Keratinocyte (primary cell): Measurements from ENCODE around the gene KLHL28. TPM values are rescaled to one million over a fixed set of nuclear protein-coding genes. Genes with fewer than 3 reads are reported as not detected.

Experiments used
- DNase-seq: peaks from one replicate; pipeline ENCODE4 v3.0.0-alpha.2; 2011; ENCODE audit warnings: low read depth, missing footprints, low spot score
- FAIRE-seq: peaks from 2 replicates; lab custom pipeline; 2011; peaks lifted over from hg19 to GRCh38; lab: Jason Lieb, UNC
- H2AFZ ChIP-seq: 2 replicates; pipeline ENCODE4 v1.6.0; 2012; ENCODE audit warnings: low read length, control low read depth, inconsistent platforms; ENCODE audit not compliant: control insufficient read depth
- H3K27ac ChIP-seq: 2 replicates; pipeline ENCODE4 v1.5.1; 2011; ENCODE audit warnings: low read length; ENCODE audit not compliant: control insufficient read depth, insufficient read depth
- H3K27me3 ChIP-seq: 3 replicates; pipeline ENCODE4 v1.6.0; 2011; ENCODE audit warnings: low read length; ENCODE audit not compliant: control insufficient read depth, insufficient read depth; ENCODE audit errors: extremely low read depth
- H3K36me3 ChIP-seq, 2 experiments: 2 replicates in 1 of 2; 3 replicates in 1 of 2; pipeline ENCODE4 v1.5.1; 2011; ENCODE audit warnings: low read length in 2 of 2, mild to moderate bottlenecking in 1 of 2; ENCODE audit not compliant: control insufficient read depth in 2 of 2, insufficient read depth in 2 of 2; ENCODE audit errors: extremely low read depth in 1 of 2
- H3K4me1 ChIP-seq: 3 replicates; pipeline ENCODE4 v1.5.1; 2011; ENCODE audit warnings: low read length; ENCODE audit not compliant: control insufficient read depth, insufficient read depth; ENCODE audit errors: extremely low read depth
- H3K4me2 ChIP-seq: 3 replicates; pipeline ENCODE4 v1.6.0; 2011; ENCODE audit warnings: low read depth, low read length; ENCODE audit not compliant: control insufficient read depth, insufficient read depth; ENCODE audit errors: extremely low read depth
- H3K4me3 ChIP-seq, 3 experiments: fragments of 200-600 bp in 1 of 3; sonication (generic) in 1 of 3; 2 replicates in 2 of 3; 3 replicates in 1 of 3; pipeline ENCODE4 v1.5.1; 2011 to 2016; ENCODE audit warnings: low read length in 3 of 3, mild to moderate bottlenecking in 3 of 3, control low read depth in 2 of 3, inconsistent platforms in 1 of 3, low read depth in 1 of 3, mixed read lengths in 1 of 3, mixed run types in 1 of 3, moderate library complexity in 1 of 3; ENCODE audit not compliant: control insufficient read depth in 2 of 3, insufficient read depth in 2 of 3; ENCODE audit errors: extremely low read depth in 1 of 3
- H3K79me2 ChIP-seq: 2 replicates; pipeline ENCODE4 v1.6.0; 2012; ENCODE audit warnings: low read length; ENCODE audit not compliant: control insufficient read depth, insufficient read depth
- H3K9ac ChIP-seq: 3 replicates; pipeline ENCODE4 v1.6.0; 2011; ENCODE audit warnings: low read length; ENCODE audit not compliant: control insufficient read depth, insufficient read depth; ENCODE audit errors: extremely low read depth
- H3K9me1 ChIP-seq: 3 replicates; pipeline ENCODE4 v1.6.0; 2011; ENCODE audit warnings: low read length; ENCODE audit not compliant: control insufficient read depth, insufficient read depth; ENCODE audit errors: extremely low read depth
- H3K9me3 ChIP-seq: 2 replicates; pipeline ENCODE4 v1.5.1; 2012; ENCODE audit warnings: low read depth, low read length; ENCODE audit not compliant: control insufficient read depth
- H4K20me1 ChIP-seq: 3 replicates; pipeline ENCODE4 v1.6.0; 2011; ENCODE audit warnings: low read length; ENCODE audit not compliant: control insufficient read depth, insufficient read depth; ENCODE audit errors: extremely low read depth
- CTCF ChIP-seq, 3 experiments: IDR thresholded peaks in 1 of 3; conservative IDR thresholded peaks in 1 of 3; optimal IDR thresholded peaks in 1 of 3; 2 replicates in 2 of 3; 3 replicates in 1 of 3; pipeline versions ENCODE3 to v1.5.1; 2011; ENCODE audit warnings: low read length in 3 of 3, mild to moderate bottlenecking in 3 of 3, moderate library complexity in 2 of 3, control low read depth in 1 of 3, inconsistent platforms in 1 of 3; ENCODE audit not compliant: insufficient read depth in 2 of 3; ENCODE audit errors: extremely low read depth in 1 of 3
- EZH2 ChIP-seq: IDR thresholded peaks from one replicate; pipeline ENCODE4 v1.6.1; 2012; ENCODE audit warnings: inconsistent platforms, mild to moderate bottlenecking, low read length, moderate library complexity
- dilution Hi-C: fragments of 300-500 bp; cut with MboI; formaldehyde crosslinking; loops from one replicate; pipeline ENCODE4 v1.7.0; 2020; ENCODE audit warnings: low sequenced_read_pairs; ENCODE audit not compliant: extremely low pct_ligation_motif_present
- polyA plus RNA-seq, 5 experiments: library from polyadenylated mRNA; depleted of rRNA in 3 of 5; stranded (reverse) in 3 of 5; stranded (forward) in 1 of 5; unstranded in 1 of 5; fragments of >200 nt; gene quantifications; 1 replicate in 1 of 5; 2 replicates in 3 of 5; 3 replicates in 1 of 5; pipeline versions ENCODE4 v1.2.1 to v1.2.3, GENCODE V29; 2011 to 2012; ENCODE audit warnings: missing spikeins in 2 of 5, low read depth in 1 of 5, low replicate concordance in 1 of 5

KLHL28 gene
- polyA plus RNA-seq, 1 donor (not counting 4 experiments of a cell fraction or from before 2014, with no cell fraction given) = 6.1 TPM

- H3K79me2 ChIP-seq = no peaks in the 10 kb centered on the region
- H3K27me3 ChIP-seq = no peaks in the 10 kb centered on the region
These were observed 26.9 kb upstream of the KLHL28 start for GRCh38 chr14:44988694-44989093.

GRCh38 chr14:44982594-44982993 lies 20.8 kb upstream of the KLHL28 start:
- H4K20me1 ChIP-seq = no peaks in the 10 kb centered on the region
- no peak for DNase-seq

More at GRCh38 chr14:44988694-44989093, 26.9 kb upstream of the KLHL28 start:
- Histone ChIP-seq H3K9me1 (no peaks in the 10 kb centered on the region), H3K36me3 (no peaks in the 10 kb centered on the region), H3K27ac (no peak overlapping the region), H3K4me2 (no peak overlapping the region), H3K9ac (no peak overlapping the region), H3K9me3 (no peaks in the 10 kb centered on the region), H4K20me1 (no peaks in the 10 kb centered on the region), H2AFZ (no peak overlapping the region), H3K4me1 (no peaks in the 10 kb centered on the region), H3K4me3 (no peak overlapping the region)
- no peak for FAIRE-seq
- no peak for TF ChIP-seq CTCF (optimal IDR thresholded peaks at IDR 0.05 in 1 of 3, IDR thresholded peaks at IDR 0.05 in 1 of 3, conservative IDR thresholded peaks at IDR 0.05 in 1 of 3; ENCODE audit: extremely low read depth in 1 of 3, insufficient read depth in 2 of 3, low read length in 3 of 3)
- TF ChIP-seq EZH2 = no peak
- dilution Hi-C loops = no loop called here
- no peak for DNase-seq

More at GRCh38 chr14:44982594-44982993, 20.8 kb upstream of the KLHL28 start:
- H3K4me3 ChIP-seq = no peak overlapping the region
- no peak overlapping the region for H3K4me2 ChIP-seq
- no peaks in the 10 kb centered on the region for H3K36me3 ChIP-seq
- no peak overlapping the region for H3K9ac ChIP-seq
- no peaks in the 10 kb centered on the region for H3K4me1 ChIP-seq
- dilution Hi-C loops = no loop called here
- peaks cover 5% of the 10 kb centered on the region for H3K79me2 ChIP-seq
- FAIRE-seq = no peak
- H3K9me1 ChIP-seq = no peaks in the 10 kb centered on the region
- no peaks in the 10 kb centered on the region for H3K9me3 ChIP-seq
- no peak overlapping the region for H2AFZ ChIP-seq
- H3K27me3 ChIP-seq = no peaks in the 10 kb centered on the region
- H3K27ac ChIP-seq = no peak overlapping the region
- TF ChIP-seq EZH2 (no peak), CTCF (optimal IDR thresholded peaks at IDR 0.05 in 1 of 3, IDR thresholded peaks at IDR 0.05 in 1 of 3, conservative IDR thresholded peaks at IDR 0.05 in 1 of 3; ENCODE audit: extremely low read depth in 1 of 3, insufficient read depth in 2 of 3, low read length in 3 of 3) (no peak)
